ENCODE data around the gene SSH2. TPM values are rescaled to one million over a fixed set of nuclear protein-coding genes. Genes with fewer than 3 reads are reported as not detected.

The SSH2 gene
- total RNA-seq, 1 donor from 2014 or later = 17.3 TPM

DNA sequence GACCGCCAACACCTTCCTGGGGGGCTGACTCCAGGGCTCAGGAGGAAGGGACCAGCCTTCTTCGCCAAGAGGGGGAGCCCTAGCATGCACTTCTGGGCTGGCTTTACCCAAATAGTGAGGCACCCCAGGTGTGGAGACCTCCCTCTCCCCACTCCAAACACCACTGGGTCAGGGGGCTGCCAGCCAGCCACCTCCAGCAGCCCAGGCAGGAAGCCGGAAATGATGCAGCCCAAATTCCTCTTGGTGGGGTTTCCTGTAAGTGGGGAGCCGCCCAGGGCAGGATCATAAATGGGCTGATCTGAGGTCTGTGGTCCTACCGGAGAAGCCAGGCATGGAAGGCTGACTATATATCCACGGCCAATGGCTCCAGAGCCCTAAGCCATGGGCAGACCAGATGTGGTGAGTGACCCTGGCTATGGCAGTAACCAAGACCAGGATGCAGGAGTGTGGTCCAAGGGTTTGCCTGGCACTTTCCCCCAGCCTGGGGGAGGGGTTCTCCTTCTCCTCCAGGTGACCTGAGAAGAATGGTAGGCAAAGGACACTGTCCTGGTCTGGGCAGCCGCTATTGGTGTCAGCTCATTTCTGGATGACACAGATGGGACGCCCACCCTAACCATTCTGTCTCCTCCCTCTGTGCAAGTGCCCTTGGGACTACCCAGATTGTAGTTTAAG is 344.8 kb downstream of the SSH2 start:
- no peak for ATAC-seq

GRCh38 chr17:29584452-29585079 is 345.5 kb downstream of the SSH2 start:
- no peak for ATAC-seq

DNA sequence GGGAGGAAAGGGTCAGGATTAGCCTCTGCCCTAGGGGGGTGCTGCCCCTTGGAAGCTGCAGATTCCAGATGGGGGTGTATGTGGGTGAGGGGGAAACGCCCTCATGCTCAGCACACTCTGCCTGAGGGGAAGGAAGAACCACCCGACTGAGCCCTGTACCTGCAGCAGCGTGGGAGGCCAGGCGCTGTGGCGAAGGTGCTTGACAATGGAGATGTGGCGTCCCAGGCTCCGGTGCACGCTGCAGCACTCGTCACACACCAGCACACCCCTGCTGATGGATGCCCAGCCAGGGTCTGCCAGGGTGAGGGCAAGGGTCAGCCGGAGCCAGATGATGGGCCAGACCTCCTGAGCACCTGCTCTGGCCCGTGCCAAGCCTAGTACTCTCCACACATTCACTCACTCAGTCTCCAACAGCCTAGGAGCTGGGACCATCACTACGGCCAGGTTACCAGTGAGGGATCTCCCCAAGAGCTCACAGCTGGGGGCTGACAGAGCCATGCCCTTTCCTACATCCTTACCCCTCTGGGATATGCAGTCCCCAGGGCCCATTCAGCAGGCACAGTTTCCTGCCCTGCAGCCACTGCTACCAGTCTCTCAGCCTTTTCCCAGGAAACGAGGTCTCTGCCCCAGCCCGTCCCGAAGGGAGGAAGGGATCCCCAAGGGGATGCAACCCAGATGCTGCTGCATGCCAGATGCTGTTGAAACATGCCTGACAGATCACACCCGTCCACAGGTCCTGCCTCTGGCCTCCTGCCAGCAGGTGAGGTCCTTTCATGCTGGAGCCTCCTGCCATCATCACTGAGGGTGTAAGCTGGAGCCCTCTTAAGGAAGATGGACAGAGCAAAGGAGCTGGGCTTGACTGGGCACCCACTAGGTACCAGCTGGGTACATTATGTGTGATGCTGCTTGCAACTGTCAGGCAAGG is 346.4 kb downstream of the SSH2 start:
- ATAC-seq = peak; percentile 17

- ATAC-seq = no peak
Measured at GRCh38 chr17:29582772-29583171, 347.3 kb downstream of the SSH2 start.

- ATAC-seq = no peak
Measured at GRCh38 chr17:29582254-29582765, 347.7 kb downstream of the SSH2 start.

DNA sequence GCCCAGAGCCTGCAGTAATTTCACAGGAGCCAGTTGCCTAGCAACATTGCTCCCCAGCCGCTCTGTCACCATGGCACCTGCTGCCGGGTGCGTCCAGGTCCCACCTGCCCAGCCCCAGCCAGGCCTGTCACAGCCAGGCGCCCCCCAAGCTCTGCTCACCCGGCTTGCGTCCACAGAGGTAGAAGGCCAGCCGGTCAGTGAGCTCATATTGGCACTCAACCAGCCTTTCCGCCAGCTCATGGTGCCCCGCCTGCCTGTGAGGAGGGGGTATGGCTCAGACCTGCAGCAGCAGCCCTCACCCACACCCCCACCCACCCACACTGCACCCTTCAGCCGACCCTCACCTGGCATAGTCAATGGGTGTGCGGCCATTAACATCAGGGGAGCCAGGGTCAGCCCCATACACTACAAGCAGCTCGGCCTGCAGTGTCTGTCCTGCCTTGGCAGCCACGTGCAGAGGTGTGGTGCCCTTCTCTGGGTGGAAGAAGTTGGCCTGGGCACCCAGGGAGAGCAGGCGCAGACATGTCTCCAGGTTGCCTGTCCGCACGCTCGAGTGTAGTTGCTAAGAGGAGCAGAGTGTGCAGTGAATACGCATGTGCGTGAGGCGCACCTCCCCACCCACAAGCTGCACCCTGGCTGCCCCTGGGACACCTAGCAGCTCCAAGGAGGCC is 348.3 kb downstream of the SSH2 start:
- peak; percentile 87 for ATAC-seq

- ATAC-seq = peak; percentile 71
Measured at GRCh38 chr17:29579866-29580771, 349.9 kb downstream of the SSH2 start.

DNA sequence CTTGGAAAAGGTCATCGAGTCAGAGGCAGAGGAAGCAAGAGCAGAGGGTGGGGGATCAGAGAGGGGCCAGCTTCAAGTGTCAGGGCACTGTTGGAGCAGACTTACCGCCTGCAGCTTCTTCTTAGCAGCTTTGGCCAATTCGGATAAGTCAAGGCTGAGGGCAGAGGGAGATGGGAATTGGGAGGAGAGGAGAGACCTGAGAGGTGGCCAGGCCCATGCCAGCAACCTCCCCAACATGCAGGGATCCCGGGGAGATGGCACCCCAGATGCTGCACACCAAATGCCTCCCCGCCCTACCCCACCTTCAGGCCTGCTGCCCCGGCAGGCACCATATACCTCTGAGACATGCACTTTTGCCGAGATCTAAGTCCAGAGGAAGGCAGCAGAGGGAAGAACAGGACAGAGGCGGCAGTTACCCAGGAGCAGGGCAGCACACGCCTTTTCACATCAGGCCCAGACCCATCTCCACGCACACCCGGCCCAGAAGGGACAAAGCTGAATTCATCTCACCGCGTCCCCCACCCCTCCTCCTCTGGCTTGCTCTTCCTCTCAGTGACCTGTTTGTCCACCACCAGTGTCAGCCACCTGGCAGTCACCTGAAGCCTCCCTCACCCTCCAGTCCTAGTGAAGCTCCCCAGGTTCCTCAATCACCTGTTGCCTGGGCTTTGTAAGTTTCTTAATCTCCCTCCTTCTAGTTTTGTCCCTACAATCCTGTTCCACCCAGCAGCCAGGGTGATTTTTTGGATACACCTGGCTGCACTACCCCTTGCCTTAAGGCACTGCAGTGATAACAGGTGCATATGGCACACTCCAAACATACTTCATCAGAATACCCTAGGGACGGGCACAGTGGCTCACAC is 351.2 kb downstream of the SSH2 start:
- no peak for ATAC-seq

- no peak for ATAC-seq
Measured at GRCh38 chr17:29577385-29578211, 352.4 kb downstream of the SSH2 start.

DNA sequence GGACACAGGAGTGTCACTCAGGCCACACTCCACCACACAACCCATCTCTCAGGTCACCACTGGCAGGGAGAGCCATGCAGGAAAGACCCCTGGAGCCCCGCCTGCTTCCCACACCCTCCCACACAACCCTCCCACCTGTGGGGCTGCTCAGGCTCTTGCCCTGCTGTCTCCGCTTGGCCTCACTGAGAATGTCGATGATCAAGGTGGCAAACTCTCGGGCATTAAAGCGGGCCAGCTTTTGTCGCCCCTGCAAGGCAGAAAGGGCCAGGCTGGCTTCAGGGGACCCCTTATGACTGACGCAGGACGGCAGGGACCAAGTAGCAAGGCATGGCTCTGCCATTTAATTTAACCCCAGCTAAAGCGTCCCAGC is 353.0 kb downstream of the SSH2 start:
- ATAC-seq = no peak

DNA sequence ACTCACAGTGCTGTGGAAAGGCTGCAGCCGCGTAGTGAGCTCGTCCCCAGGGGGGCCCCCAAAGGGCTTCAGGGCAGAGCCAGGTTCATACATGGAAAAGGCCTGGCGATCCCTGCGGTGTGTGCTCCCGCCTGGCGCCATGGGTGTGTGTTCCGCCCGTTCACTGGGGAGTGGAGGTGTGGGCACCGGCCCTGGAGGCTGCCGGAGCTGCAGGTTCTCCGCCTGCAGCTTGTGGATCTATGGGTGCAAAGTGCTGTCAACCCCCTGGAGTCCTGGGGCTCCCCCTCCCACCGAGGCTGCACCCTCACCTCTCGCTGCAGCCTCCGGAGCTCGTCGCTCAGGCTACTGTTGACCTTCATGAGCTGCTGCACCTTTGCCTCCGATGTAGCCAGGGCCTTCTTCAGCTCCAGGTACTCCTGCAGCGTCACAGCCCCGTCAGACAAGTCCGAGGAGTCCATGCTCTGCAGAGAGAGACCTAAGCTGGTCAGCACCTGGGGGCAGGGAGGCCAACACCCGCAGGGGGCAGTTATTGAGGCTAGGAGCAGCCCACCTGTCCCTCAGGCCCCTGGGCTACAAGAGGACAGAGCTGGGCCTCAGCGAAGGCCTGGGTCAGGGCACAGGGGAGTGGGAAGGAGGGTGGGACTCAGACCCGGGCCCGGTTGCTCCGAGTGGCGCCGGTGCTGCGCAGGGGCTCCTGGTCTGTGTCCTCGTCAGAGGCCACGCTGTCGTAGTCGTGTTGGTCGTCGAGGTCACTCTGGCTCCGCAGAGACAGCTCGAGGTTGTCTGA is 353.6 kb downstream of the SSH2 start:
- ATAC-seq = no peak

Other genes with a start within 250 kb of the SSH2 start
- not detected for gene EFCAB5, start 11.4 kb upstream of the SSH2 start, total RNA-seq
- 20.0 TPM for gene NSRP1, start 186.6 kb upstream of the SSH2 start, total RNA-seq